Loucy (cell line): ENCODE measurements around the gene SLC35A5.

Experiments
- H2AFZ ChIP-seq: fragments of 200-600 bp; sonication (generic); 2 replicates; pipeline ENCODE4 v1.6.0; 2016; ENCODE audit warnings: antibody characterized with exemption, mild to moderate bottlenecking, low read length, moderate library complexity
- H3F3A ChIP-seq: fragments of 200-600 bp; 2 replicates; pipeline ENCODE4 v1.6.0; 2016; ENCODE audit warnings: antibody characterized with exemption, low read depth, mild to moderate bottlenecking
- H3K27me3 ChIP-seq: fragments of 200-600 bp; sonication (generic); 2 replicates; pipeline ENCODE4 v1.6.1; 2014; ENCODE audit warnings: low read length, mild to moderate bottlenecking; ENCODE audit not compliant: insufficient read depth, poor library complexity, severe bottlenecking
- H3K36me3 ChIP-seq: fragments of 200-600 bp; sonication (generic); 2 replicates; pipeline ENCODE4 v1.6.1; 2016; ENCODE audit warnings: low read length; ENCODE audit not compliant: insufficient read depth
- H3K4me1 ChIP-seq: fragments of 200-600 bp; sonication (generic); 2 replicates; pipeline ENCODE4 v1.5.1; 2014; ENCODE audit warnings: low read length, mild to moderate bottlenecking; ENCODE audit not compliant: insufficient read depth, poor library complexity, severe bottlenecking
- H3K4me2 ChIP-seq: fragments of 200-600 bp; sonication (generic); 2 replicates; pipeline ENCODE4 v1.6.0; 2014; ENCODE audit warnings: antibody characterized with exemption, low read length, low read depth, mild to moderate bottlenecking; ENCODE audit not compliant: poor library complexity, severe bottlenecking
- H3K4me3 ChIP-seq: fragments of 200-600 bp; sonication (generic); 2 replicates; pipeline ENCODE4 v1.5.1; 2014; ENCODE audit warnings: low read length, mild to moderate bottlenecking, mixed read lengths; ENCODE audit not compliant: poor library complexity, severe bottlenecking
- H3K79me2 ChIP-seq: fragments of 200-600 bp; sonication (generic); 2 replicates; pipeline ENCODE4 v1.6.1; 2014; ENCODE audit warnings: low read length; ENCODE audit not compliant: insufficient read depth
- H3K9ac ChIP-seq: fragments of 200-600 bp; sonication (generic); 2 replicates; pipeline ENCODE4 v1.6.0; 2014; ENCODE audit warnings: mild to moderate bottlenecking, low read depth, low read length, moderate library complexity; ENCODE audit not compliant: poor library complexity, severe bottlenecking
- H3K9me2 ChIP-seq: fragments of 200-600 bp; sonication (generic); replicated peaks from 2 replicates; pipeline ENCODE4 v1.6.1; 2016; ENCODE audit warnings: low read depth, low read length, mixed read lengths
- H3K9me3 ChIP-seq: fragments of 200-600 bp; sonication (generic); 2 replicates; pipeline ENCODE4 v1.6.1; 2014; ENCODE audit warnings: mild to moderate bottlenecking, antibody characterized with exemption, low read length, low read depth; ENCODE audit not compliant: insufficient read depth
- H4K20me1 ChIP-seq: fragments of 200-600 bp; sonication (generic); 2 replicates; pipeline ENCODE4 v1.6.0; 2014; ENCODE audit warnings: antibody characterized with exemption, low read length, mild to moderate bottlenecking; ENCODE audit not compliant: insufficient read depth, poor library complexity, severe bottlenecking
- CTCF ChIP-seq: fragments of 200-600 bp; sonication (generic); conservative IDR thresholded peaks from 2 replicates; pipeline ENCODE4 v1.5.1; 2014; ENCODE audit warnings: mild to moderate bottlenecking, antibody characterized with exemption, low read length
- EZH2phosphoT487 ChIP-seq: fragments of 200-600 bp; IDR thresholded peaks from 2 replicates; pipeline ENCODE4 v1.6.1; 2018; ENCODE audit warnings: antibody characterized with exemption, mild to moderate bottlenecking, moderate library complexity, borderline replicate concordance

SLC35A5 gene

GRCh38 chr3:112572701-112573100, 10.9 kb downstream of the SLC35A5 start:
- H3K9ac ChIP-seq = no peak overlapping the region
- H3K4me1 ChIP-seq = peaks cover 14% of the 10 kb centered on the region
- no peaks in the 10 kb centered on the region for H3F3A ChIP-seq
- no peaks in the 10 kb centered on the region for H4K20me1 ChIP-seq
- H3K36me3 ChIP-seq = peaks cover 23% of the 10 kb centered on the region; the same call in 1 of the 2 replicates
- no peak overlapping the region for H3K4me2 ChIP-seq
- H3K9me2 ChIP-seq = no peaks in the 10 kb centered on the region
- H3K27me3 ChIP-seq = no peaks in the 10 kb centered on the region
- H3K79me2 ChIP-seq = no peaks in the 10 kb centered on the region
- no peak for TF ChIP-seq CTCF
- TF ChIP-seq EZH2phosphoT487 = no peak
- no peaks in the 10 kb centered on the region for H3K9me3 ChIP-seq
- no peak overlapping the region for H2AFZ ChIP-seq
- H3K4me3 ChIP-seq = no peak overlapping the region

DNA sequence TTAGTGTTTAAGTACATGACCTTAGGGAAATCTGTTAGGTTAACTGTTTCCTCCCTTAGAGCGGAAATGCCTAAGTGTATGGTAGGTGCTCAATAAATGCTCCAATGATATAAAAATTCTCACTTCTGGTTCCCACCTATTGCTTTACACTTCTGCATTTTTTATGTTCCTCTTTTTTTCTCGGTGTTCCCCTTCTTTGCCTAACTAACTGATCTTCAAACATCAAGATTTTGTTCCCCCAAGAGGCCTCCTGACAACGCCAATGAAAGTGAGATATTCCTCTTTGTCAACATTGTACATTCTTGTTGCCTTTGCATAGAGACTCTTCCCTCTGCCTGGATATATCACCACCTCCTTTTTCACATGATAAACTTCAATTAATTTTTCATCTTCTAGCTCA, 17.4 kb downstream of the SLC35A5 start:
- Histone ChIP-seq H4K20me1 (no peaks in the 10 kb centered on the region), H3F3A (no peaks in the 10 kb centered on the region), H2AFZ (no peak overlapping the region), H3K4me1 (peaks cover 5% of the 10 kb centered on the region), H3K4me2 (no peak overlapping the region), H3K9me2 (no peaks in the 10 kb centered on the region), H3K36me3 (peaks cover 37% of the 10 kb centered on the region; the same call in 1 of the 2 replicates), H3K79me2 (no peaks in the 10 kb centered on the region), H3K9me3 (no peaks in the 10 kb centered on the region), H3K9ac (no peak overlapping the region), H3K4me3 (no peak overlapping the region), H3K27me3 (no peaks in the 10 kb centered on the region)
- TF ChIP-seq CTCF (no peak), EZH2phosphoT487 (no peak)

DNA sequence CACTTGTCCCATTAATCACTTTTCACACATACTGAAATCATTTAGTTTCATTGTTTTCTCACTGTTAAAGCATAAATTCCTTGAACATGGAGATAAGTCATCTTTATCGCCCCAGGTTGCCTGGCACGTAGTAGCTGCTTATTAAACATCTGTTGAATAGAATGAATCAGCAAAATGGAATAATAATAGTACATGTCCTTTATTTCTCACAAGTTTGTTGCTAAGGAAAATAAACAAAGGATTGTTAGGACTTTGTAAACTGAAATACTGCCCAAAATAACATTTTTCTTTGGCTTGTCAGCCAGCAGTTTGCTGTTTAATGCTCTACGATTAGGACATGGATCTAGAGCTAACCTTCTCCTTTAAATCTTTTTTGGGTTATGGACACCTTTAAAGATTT, 17.9 kb downstream of the SLC35A5 start:
- Histone ChIP-seq H3K4me3 (no peak overlapping the region), H3K4me2 (no peak overlapping the region)
- TF ChIP-seq CTCF = no peak
- no peak for TF ChIP-seq EZH2phosphoT487

More for the DNA sequence above, 17.9 kb downstream of the SLC35A5 start:
- no peaks in the 10 kb centered on the region for H3K27me3 ChIP-seq
- no peaks in the 10 kb centered on the region for H3F3A ChIP-seq
- H3K9ac ChIP-seq = no peak overlapping the region
- no peaks in the 10 kb centered on the region for H4K20me1 ChIP-seq
- H3K36me3 ChIP-seq = peaks cover 37% of the 10 kb centered on the region; the same call in 1 of the 2 replicates
- H3K9me3 ChIP-seq = no peaks in the 10 kb centered on the region
- peaks cover 5% of the 10 kb centered on the region for H3K4me1 ChIP-seq
- H3K9me2 ChIP-seq = no peaks in the 10 kb centered on the region
- H2AFZ ChIP-seq = no peak overlapping the region
- no peaks in the 10 kb centered on the region for H3K79me2 ChIP-seq
